ENCODE data around the gene CCDC27. TPM values are rescaled to one million over a fixed set of nuclear protein-coding genes. Genes with fewer than 3 reads are reported as not detected.

CCDC27 gene
- total and polyA plus RNA-seq, 2 of the 8 experiments (the other 6 are each of a cell fraction or from before 2014, with no cell fraction given), result 0.15 TPM; not detected in 1

GRCh38 chr1:3727825-3728776, 24.1 kb upstream of the CCDC27 start:
- no peak overlapping the region for H3K27ac ChIP-seq (ENCODE audit: low read depth, low read length)
- no peaks in the 10 kb centered on the region for H3K79me1 ChIP-seq (ENCODE audit: low read depth, low read length)
- no peak overlapping the region for H3K4me3 ChIP-seq (ENCODE audit: extremely low read depth in 1 of 4, insufficient read depth in 2 of 4, low read depth in 3 of 4, low read length in 4 of 4)
- H3K4me1 ChIP-seq (replicated peaks in 1 of 4; ENCODE audit: control insufficient read depth in 3 of 4, insufficient read depth in 4 of 4, low read length in 3 of 4), result peaks cover 0 to 13% (median 9%) of the 10 kb centered on the region in 4 experiments; a peak in 5 of 7 replicates
- no peak overlapping the region for H2AFZ ChIP-seq (ENCODE audit: low read length)
- no peaks in the 10 kb centered on the region for H3K36me3 ChIP-seq (ENCODE audit: control insufficient read depth in 2 of 4, insufficient read depth in 4 of 4, low read length in 3 of 4)
- no peak for DNase-seq (ENCODE audit: low read depth in 1 of 2, low spot score in 2 of 2)
- no peaks in the 10 kb centered on the region; a peak in 3 of 7 replicates for H3K27me3 ChIP-seq (replicated peaks in 1 of 4; ENCODE audit: control insufficient read depth in 3 of 4, extremely low read depth in 1 of 4, insufficient read depth in 3 of 4, low read length in 3 of 4)
- no peak overlapping the region for H2BK15ac ChIP-seq (ENCODE audit: low read length)
- H3K14ac ChIP-seq (ENCODE audit: insufficient read length), result no peak overlapping the region
- 89% methylated on average over 11 of the region's 31 CpGs; no CpG with 5 or more reads in 1 of the 2 experiments for WGBS, 2 experiments (ENCODE audit: extremely low coverage in 1 of 2, insufficient coverage in 1 of 2, insufficient read length in 1 of 2, insufficient replicate concordance in 2 of 2, low coverage in 1 of 2, low lambda C conversion rate in 2 of 2, missing lambda C conversion rate in 1 of 2)
- H2AK5ac ChIP-seq (ENCODE audit: low read depth, low read length), result no peak overlapping the region
- no peak overlapping the region for H3K4me2 ChIP-seq (ENCODE audit: insufficient read depth in 1 of 2, low read depth in 2 of 2, low read length in 2 of 2)
- no peak overlapping the region for H2BK12ac ChIP-seq (ENCODE audit: low read depth, low read length)
- no peaks in the 10 kb centered on the region for H3K9me3 ChIP-seq (ENCODE audit: insufficient read depth in 2 of 2, low read depth in 1 of 2, low read length in 1 of 2)
- H4K91ac ChIP-seq (replicated peaks; ENCODE audit: insufficient read length, low read length), result no peak overlapping the region
- no peaks in the 10 kb centered on the region for H3K79me2 ChIP-seq (ENCODE audit: control insufficient read depth in 1 of 2, insufficient read depth in 2 of 2, low read length in 2 of 2)
- H3K18ac ChIP-seq (ENCODE audit: extremely low read depth, low read length), result no peak overlapping the region
- H4K5ac ChIP-seq (ENCODE audit: insufficient read length, low read depth, low read length), result no peak overlapping the region
- H3K56ac ChIP-seq (replicated peaks; ENCODE audit: insufficient read length, low read depth, low read length), result no peak overlapping the region
- no peak for FAIRE-seq
- H2BK120ac ChIP-seq (replicated peaks; ENCODE audit: low read depth, low read length), result no peak overlapping the region
- H3K23me2 ChIP-seq (ENCODE audit: low read depth, low read length), result peaks cover 15% of the 10 kb centered on the region; the same call in 1 of the 2 replicates
- ChIA-PET POLR2A (ENCODE audit: partially characterized antibody) (interaction anchor here (0.7 to 1.4 kb wide), 6 partner anchors 12 to 173 kb away, joined by 3 to 6 read pairs (median 3); no protein-coding TSS in a partner anchor), CTCF (ENCODE audit: partially characterized antibody) (interaction anchor here (0.7 to 2.4 kb wide), 37 partner anchors 9 to 285 kb away, joined by 3 to 18 read pairs (median 4); no protein-coding TSS in a partner anchor)
- no peak overlapping the region for H2BK5ac ChIP-seq (ENCODE audit: low read depth, low read length)
- H4K8ac ChIP-seq (ENCODE audit: extremely low read depth, insufficient read depth, low read length), result peak overlapping the region; percentile 71; the same call in 1 of the 2 replicates
- no peak overlapping the region for H3K9ac ChIP-seq (replicated peaks in 1 of 4; ENCODE audit: extremely low read depth in 1 of 4, low read depth in 3 of 4, low read length in 3 of 4)
- H2BK20ac ChIP-seq (ENCODE audit: low read length), result no peak overlapping the region
- no peak overlapping the region for H3K23ac ChIP-seq (ENCODE audit: insufficient read length)
- no peak overlapping the region for H3K4ac ChIP-seq (replicated peaks; ENCODE audit: insufficient read length, low read depth, low read length)
- TF ChIP-seq GABPA (IDR thresholded peaks at IDR 0.05; ENCODE audit: borderline replicate concordance, insufficient read depth, low read length), result no peak
- 0 out of 2 replicates have a peak, but pooled peaks have one; percentile 4 for TF ChIP-seq POLR2AphosphoS5 (IDR thresholded peaks at IDR 0.05; ENCODE audit: low read depth, low read length)
- peaks cover 0 to 7% of the 10 kb centered on the region in 2 experiments for H4K20me1 ChIP-seq (replicated peaks in 1 of 2; ENCODE audit: control insufficient read depth in 1 of 2, insufficient read depth in 2 of 2, low read length in 2 of 2)

All from H1 (cell line).